Keratinocyte (primary cell): Measurements from ENCODE around the gene SF3B4. TPM values are rescaled to one million over a fixed set of nuclear protein-coding genes. Genes with fewer than 3 reads are reported as not detected.

Experiments
- DNase-seq: peaks from one replicate; pipeline ENCODE4 v3.0.0-alpha.2; 2011; ENCODE audit warnings: low read depth, missing footprints, low spot score
- FAIRE-seq: peaks from 2 replicates; lab custom pipeline; 2011; peaks lifted over from hg19 to GRCh38; lab: Jason Lieb, UNC
- H2AFZ ChIP-seq: 2 replicates; pipeline ENCODE4 v1.6.0; 2012; ENCODE audit warnings: low read length, control low read depth, inconsistent platforms; ENCODE audit not compliant: control insufficient read depth
- H3K27ac ChIP-seq: 2 replicates; pipeline ENCODE4 v1.5.1; 2011; ENCODE audit warnings: low read length; ENCODE audit not compliant: control insufficient read depth, insufficient read depth
- H3K27me3 ChIP-seq: 3 replicates; pipeline ENCODE4 v1.6.0; 2011; ENCODE audit warnings: low read length; ENCODE audit not compliant: control insufficient read depth, insufficient read depth; ENCODE audit errors: extremely low read depth
- H3K36me3 ChIP-seq, 2 experiments: 2 replicates in 1 of 2; 3 replicates in 1 of 2; pipeline ENCODE4 v1.5.1; 2011; ENCODE audit warnings: low read length in 2 of 2, mild to moderate bottlenecking in 1 of 2; ENCODE audit not compliant: control insufficient read depth in 2 of 2, insufficient read depth in 2 of 2; ENCODE audit errors: extremely low read depth in 1 of 2
- H3K4me1 ChIP-seq: 3 replicates; pipeline ENCODE4 v1.5.1; 2011; ENCODE audit warnings: low read length; ENCODE audit not compliant: control insufficient read depth, insufficient read depth; ENCODE audit errors: extremely low read depth
- H3K4me2 ChIP-seq: 3 replicates; pipeline ENCODE4 v1.6.0; 2011; ENCODE audit warnings: low read depth, low read length; ENCODE audit not compliant: control insufficient read depth, insufficient read depth; ENCODE audit errors: extremely low read depth
- H3K4me3 ChIP-seq, 3 experiments: fragments of 200-600 bp in 1 of 3; sonication (generic) in 1 of 3; 2 replicates in 2 of 3; 3 replicates in 1 of 3; pipeline ENCODE4 v1.5.1; 2011 to 2016; ENCODE audit warnings: low read length in 3 of 3, mild to moderate bottlenecking in 3 of 3, control low read depth in 2 of 3, inconsistent platforms in 1 of 3, low read depth in 1 of 3, mixed read lengths in 1 of 3, mixed run types in 1 of 3, moderate library complexity in 1 of 3; ENCODE audit not compliant: control insufficient read depth in 2 of 3, insufficient read depth in 2 of 3; ENCODE audit errors: extremely low read depth in 1 of 3
- H3K79me2 ChIP-seq: 2 replicates; pipeline ENCODE4 v1.6.0; 2012; ENCODE audit warnings: low read length; ENCODE audit not compliant: control insufficient read depth, insufficient read depth
- H3K9ac ChIP-seq: 3 replicates; pipeline ENCODE4 v1.6.0; 2011; ENCODE audit warnings: low read length; ENCODE audit not compliant: control insufficient read depth, insufficient read depth; ENCODE audit errors: extremely low read depth
- H3K9me1 ChIP-seq: 3 replicates; pipeline ENCODE4 v1.6.0; 2011; ENCODE audit warnings: low read length; ENCODE audit not compliant: control insufficient read depth, insufficient read depth; ENCODE audit errors: extremely low read depth
- H3K9me3 ChIP-seq: 2 replicates; pipeline ENCODE4 v1.5.1; 2012; ENCODE audit warnings: low read depth, low read length; ENCODE audit not compliant: control insufficient read depth
- H4K20me1 ChIP-seq: 3 replicates; pipeline ENCODE4 v1.6.0; 2011; ENCODE audit warnings: low read length; ENCODE audit not compliant: control insufficient read depth, insufficient read depth; ENCODE audit errors: extremely low read depth
- EZH2 ChIP-seq: IDR thresholded peaks from one replicate; pipeline ENCODE4 v1.6.1; 2012; ENCODE audit warnings: inconsistent platforms, mild to moderate bottlenecking, low read length, moderate library complexity
- dilution Hi-C: fragments of 300-500 bp; cut with MboI; formaldehyde crosslinking; loops from one replicate; pipeline ENCODE4 v1.7.0; 2020; ENCODE audit warnings: low sequenced_read_pairs; ENCODE audit not compliant: extremely low pct_ligation_motif_present
- polyA plus RNA-seq, 5 experiments: library from polyadenylated mRNA; depleted of rRNA in 3 of 5; stranded (reverse) in 3 of 5; stranded (forward) in 1 of 5; unstranded in 1 of 5; fragments of >200 nt; gene quantifications; 1 replicate in 1 of 5; 2 replicates in 3 of 5; 3 replicates in 1 of 5; pipeline versions ENCODE4 v1.2.1 to v1.2.3, GENCODE V29; 2011 to 2012; ENCODE audit warnings: missing spikeins in 2 of 5, low read depth in 1 of 5, low replicate concordance in 1 of 5
- TF ChIP-seq, protein P1 (sequence below), 3 experiments: IDR thresholded peaks in 1 of 3; conservative IDR thresholded peaks in 1 of 3; optimal IDR thresholded peaks in 1 of 3; 2 replicates in 2 of 3; 3 replicates in 1 of 3; pipeline versions ENCODE3 to v1.5.1; 2011; ENCODE audit warnings: low read length in 3 of 3, mild to moderate bottlenecking in 3 of 3, moderate library complexity in 2 of 3, control low read depth in 1 of 3, inconsistent platforms in 1 of 3; ENCODE audit not compliant: insufficient read depth in 2 of 3; ENCODE audit errors: extremely low read depth in 1 of 3

SF3B4 gene
- polyA plus RNA-seq, 1 donor (not counting 4 experiments of a cell fraction or from before 2014, with no cell fraction given) = 35.4 TPM

DNA sequence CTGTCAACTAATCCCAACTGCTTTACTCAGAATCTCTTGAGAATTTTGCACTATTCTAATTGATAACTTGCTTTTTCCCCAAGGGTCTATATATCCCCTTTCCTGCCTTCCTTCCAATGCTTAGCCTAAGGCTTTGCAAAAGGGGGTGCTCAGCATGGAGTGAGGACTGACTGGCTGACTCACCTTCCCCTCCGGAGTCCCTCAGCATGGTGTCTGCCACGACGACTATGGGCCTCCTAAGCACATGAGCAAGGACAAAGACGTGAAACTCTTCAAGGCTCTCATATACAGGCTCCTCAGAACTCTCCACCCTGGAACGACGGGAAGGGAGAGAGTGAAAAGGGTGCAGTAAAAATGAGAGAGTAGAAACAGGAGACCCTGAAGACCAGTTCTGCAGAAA, 22.3 kb upstream of the SF3B4 start:
- Histone ChIP-seq H3K9ac (no peak overlapping the region), H3K4me1 (no peaks in the 10 kb centered on the region), H3K4me3 (no peak overlapping the region), H3K27me3 (no peaks in the 10 kb centered on the region), H3K79me2 (no peaks in the 10 kb centered on the region), H3K9me3 (no peaks in the 10 kb centered on the region), H2AFZ (no peak overlapping the region), H3K36me3 (peaks cover 7 to 13% of the 10 kb centered on the region in 2 experiments), H3K27ac (no peak overlapping the region), H3K4me2 (no peak overlapping the region), H4K20me1 (no peaks in the 10 kb centered on the region), H3K9me1 (no peaks in the 10 kb centered on the region)
- DNase-seq (no peak), FAIRE-seq (no peak)
- TF ChIP-seq, protein P1, sequence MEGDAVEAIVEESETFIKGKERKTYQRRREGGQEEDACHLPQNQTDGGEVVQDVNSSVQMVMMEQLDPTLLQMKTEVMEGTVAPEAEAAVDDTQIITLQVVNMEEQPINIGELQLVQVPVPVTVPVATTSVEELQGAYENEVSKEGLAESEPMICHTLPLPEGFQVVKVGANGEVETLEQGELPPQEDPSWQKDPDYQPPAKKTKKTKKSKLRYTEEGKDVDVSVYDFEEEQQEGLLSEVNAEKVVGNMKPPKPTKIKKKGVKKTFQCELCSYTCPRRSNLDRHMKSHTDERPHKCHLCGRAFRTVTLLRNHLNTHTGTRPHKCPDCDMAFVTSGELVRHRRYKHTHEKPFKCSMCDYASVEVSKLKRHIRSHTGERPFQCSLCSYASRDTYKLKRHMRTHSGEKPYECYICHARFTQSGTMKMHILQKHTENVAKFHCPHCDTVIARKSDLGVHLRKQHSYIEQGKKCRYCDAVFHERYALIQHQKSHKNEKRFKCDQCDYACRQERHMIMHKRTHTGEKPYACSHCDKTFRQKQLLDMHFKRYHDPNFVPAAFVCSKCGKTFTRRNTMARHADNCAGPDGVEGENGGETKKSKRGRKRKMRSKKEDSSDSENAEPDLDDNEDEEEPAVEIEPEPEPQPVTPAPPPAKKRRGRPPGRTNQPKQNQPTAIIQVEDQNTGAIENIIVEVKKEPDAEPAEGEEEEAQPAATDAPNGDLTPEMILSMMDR (optimal IDR thresholded peaks at IDR 0.05 in 1 of 3, IDR thresholded peaks at IDR 0.05 in 1 of 3, conservative IDR thresholded peaks at IDR 0.05 in 1 of 3; ENCODE audit: extremely low read depth in 1 of 3, insufficient read depth in 2 of 3, low read length in 3 of 3) = no peak
- no peak for TF ChIP-seq EZH2
- dilution Hi-C loops = no loop called here

DNA sequence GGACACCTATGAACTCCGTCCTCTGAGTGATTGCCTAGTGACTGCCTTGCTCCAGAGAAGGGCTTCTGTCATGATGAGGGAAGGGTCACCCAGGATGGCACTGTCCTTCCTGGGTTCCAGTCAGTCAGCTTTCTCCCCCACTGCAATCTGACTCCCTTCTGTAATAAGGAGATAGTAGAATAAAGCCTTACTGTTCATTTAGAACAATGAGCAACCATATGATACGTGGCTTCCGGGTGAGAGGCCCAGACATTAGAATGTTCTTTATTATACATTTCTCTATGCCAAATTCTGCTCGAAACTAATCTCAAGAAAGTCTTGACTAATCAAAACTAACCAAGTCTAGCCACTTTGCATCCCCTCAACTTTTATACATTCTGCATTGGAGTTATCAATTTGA, 17.6 kb upstream of the SF3B4 start:
- H3K9me3 ChIP-seq = no peaks in the 10 kb centered on the region
- H3K9ac ChIP-seq = no peak overlapping the region
- no peak overlapping the region for H3K4me3 ChIP-seq
- H4K20me1 ChIP-seq = no peaks in the 10 kb centered on the region
- H2AFZ ChIP-seq = no peak overlapping the region
- H3K4me1 ChIP-seq = peaks cover 14% of the 10 kb centered on the region
- H3K4me2 ChIP-seq = no peak overlapping the region
- no peaks in the 10 kb centered on the region for H3K27me3 ChIP-seq
- dilution Hi-C loops = no loop called here
- FAIRE-seq (no peak), DNase-seq (no peak)
- peaks cover 18 to 19% of the 10 kb centered on the region in 2 experiments for H3K36me3 ChIP-seq
- H3K79me2 ChIP-seq = no peaks in the 10 kb centered on the region
- no peaks in the 10 kb centered on the region for H3K9me1 ChIP-seq
- TF ChIP-seq, protein P1 (optimal IDR thresholded peaks at IDR 0.05 in 1 of 3, IDR thresholded peaks at IDR 0.05 in 1 of 3, conservative IDR thresholded peaks at IDR 0.05 in 1 of 3; ENCODE audit: extremely low read depth in 1 of 3, insufficient read depth in 2 of 3, low read length in 3 of 3) = no peak
- no peak for TF ChIP-seq EZH2
- no peak overlapping the region for H3K27ac ChIP-seq
